GM13976 (cell line): ENCODE results near the gene HOXD1.

Experiments
- DNase-seq: peaks from one replicate; pipeline ENCODE4 v3.0.0; 2012; ENCODE audit warnings: low spot score
- CTCF ChIP-seq: IDR thresholded peaks from 2 replicates; pipeline ENCODE4 v1.5.1; 2012; ENCODE audit warnings: borderline replicate concordance, mild to moderate bottlenecking; ENCODE audit not compliant: insufficient read depth; ENCODE audit errors: extremely low read depth, missing control alignments, control extremely low read depth
- in situ Hi-C: fragments of 300-500 bp; cut with MboI; formaldehyde crosslinking; loops from one replicate; pipeline ENCODE4 v1.12.0; 2022; ENCODE audit warnings: low sequenced_read_pairs, mixed read lengths, inconsistent platforms; ENCODE audit not compliant: unreplicated experiment

Gene HOXD1

DNA sequence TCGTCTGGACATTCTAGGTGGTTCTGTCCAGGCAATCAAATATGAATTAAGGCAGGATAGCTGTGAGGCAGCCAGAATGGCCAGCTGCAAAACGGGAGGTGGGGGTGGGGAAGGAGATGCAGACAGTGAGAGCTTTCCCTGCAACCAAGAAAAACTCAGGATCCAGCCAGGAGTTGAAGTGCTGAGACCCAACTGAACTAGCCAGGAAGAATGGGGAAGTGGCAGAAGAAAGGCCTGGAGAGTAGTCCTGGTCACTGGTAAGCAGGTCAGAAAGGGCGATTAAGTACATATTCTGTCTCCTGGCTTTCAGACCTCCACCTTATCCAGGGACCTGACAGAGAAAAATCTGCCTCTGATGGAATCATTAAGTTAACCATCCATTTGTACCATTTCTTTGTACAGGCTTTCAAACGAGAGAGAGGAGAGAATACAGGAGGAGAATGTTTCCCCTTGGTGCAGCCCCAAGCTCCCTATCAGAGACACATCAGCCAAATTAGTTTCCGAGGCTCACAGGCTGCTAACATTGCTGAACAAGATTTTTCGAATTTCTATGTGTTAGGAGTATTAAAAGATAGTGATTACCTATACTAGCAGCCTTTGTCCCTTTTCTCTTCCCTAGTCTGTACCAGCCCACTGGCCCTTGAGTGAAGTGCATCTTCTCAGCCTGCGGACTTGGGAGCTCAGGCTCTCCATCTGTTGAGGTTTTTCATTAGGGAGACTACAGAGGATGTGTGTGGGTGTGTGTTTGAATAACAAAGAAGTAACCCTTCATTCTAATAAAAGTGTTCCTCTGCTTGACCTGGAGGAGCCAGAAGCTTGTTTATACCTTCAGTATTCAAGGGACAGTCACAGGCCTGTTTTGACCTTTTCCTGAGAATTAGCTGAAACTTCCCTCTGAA, 12.5 kb upstream of the HOXD1 start:
- TF ChIP-seq CTCF, result no peak
- DNase-seq, result peak; percentile 18
- in situ Hi-C loops, result no loop called here

GRCh38 chr2:176177580-176178037, 10.9 kb upstream of the HOXD1 start:
- in situ Hi-C loops, result no loop called here
- DNase-seq, result no peak
- TF ChIP-seq CTCF, result no peak

DNA sequence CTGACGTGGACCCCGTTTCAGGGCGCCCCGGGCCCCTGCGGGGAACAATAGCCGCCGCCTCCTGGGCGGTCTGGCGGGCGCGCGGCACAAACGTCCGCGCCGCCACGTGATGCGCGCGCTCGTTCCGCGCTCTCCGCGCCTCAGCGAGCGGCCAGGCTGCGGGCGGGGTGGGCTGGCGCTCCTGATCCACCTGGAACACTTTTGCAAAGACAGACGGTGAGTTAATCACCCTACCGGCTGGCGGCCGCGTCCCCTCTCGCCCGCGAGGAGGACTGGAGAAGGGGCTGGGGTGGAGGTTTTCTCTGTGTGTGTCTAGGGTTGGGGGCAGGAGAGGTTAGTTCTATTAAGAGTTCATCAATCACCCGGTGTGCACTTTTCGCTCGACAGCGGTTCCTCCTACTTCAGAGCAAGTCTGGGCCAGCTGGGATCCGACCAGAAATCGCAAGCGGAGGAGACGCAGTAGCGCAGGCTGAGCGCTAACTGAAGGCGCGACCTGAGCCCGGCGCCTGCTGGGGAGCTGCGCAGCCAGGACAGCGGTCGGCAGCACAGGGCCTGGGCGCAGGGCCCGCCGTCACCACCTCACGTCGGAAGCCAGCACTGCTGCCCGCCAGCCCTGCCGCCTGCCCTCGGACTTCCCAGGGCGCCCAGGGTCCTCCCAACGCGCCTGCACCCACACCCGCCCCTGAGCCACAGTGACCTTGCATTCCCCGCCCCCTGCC, 10.3 kb upstream of the HOXD1 start:
- TF ChIP-seq CTCF, result no peak
- in situ Hi-C loops, result no loop called here
- no peak for DNase-seq

DNA sequence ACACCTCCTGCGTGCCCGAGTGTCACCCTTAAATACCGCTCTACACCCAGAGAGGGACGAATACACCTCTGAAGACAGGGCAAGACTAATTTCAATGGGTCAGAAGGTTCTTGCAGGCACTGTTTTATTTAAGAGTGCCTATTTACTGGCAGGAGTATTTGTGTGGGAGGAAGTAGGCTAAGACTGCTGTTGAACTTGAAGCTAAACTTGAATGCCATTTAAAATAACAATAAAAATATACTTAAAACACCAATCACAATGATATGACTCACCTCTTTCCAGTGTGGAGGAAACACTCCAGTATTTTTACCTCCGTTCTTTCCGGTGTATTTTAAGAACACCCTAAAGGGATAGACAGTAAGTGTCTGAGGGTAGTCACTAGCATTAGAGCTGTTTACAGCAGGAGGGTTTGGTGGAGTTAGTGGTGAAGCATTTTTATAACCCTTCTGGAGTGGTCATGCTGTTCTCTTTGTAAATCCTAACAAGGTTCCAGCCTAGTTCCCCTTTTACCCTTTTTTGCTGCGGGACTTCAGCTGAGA, 9.6 kb upstream of the HOXD1 start:
- TF ChIP-seq CTCF, result no peak
- in situ Hi-C loops, result no loop called here
- no peak for DNase-seq

- in situ Hi-C loops, result no loop called here
- no peak for TF ChIP-seq CTCF
Observed at GRCh38 chr2:176181551-176181950, 6.9 kb upstream of the HOXD1 start.

GRCh38 chr2:176182671-176183070, 5.8 kb upstream of the HOXD1 start:
- in situ Hi-C loops, result no loop called here
- TF ChIP-seq CTCF, result no peak
- no peak for DNase-seq

More at GRCh38 chr2:176181551-176181950, 6.9 kb upstream of the HOXD1 start:
- no peak for DNase-seq
